Fibroblast of villous mesenchyme (primary cell): ENCODE data around the gene CALU. TPM values are rescaled to one million over a fixed set of nuclear protein-coding genes. Genes with fewer than 3 reads are reported as not detected.

ENCODE experiments used
- DNase-seq: peaks from one replicate; pipeline ENCODE4 v3.0.0-alpha.2; 2010; ENCODE audit warnings: low read depth
- H3K4me3 ChIP-seq: 2 replicates; pipeline ENCODE4 v1.5.1; 2011; ENCODE audit warnings: low read depth, mild to moderate bottlenecking, low read length
- CTCF ChIP-seq: IDR thresholded peaks from 2 replicates; pipeline ENCODE4 v1.5.1; 2012; ENCODE audit warnings: low read depth, mild to moderate bottlenecking, low read length; ENCODE audit not compliant: insufficient read depth
- total RNA-seq: library from RNA; depleted of rRNA; stranded (reverse); fragments of >200 nt; gene quantifications from 2 replicates; pipeline ENCODE4 v1.2.3, GENCODE V29; 2012

CALU gene
- total RNA-seq, 1 donor: 855 TPM

DNA sequence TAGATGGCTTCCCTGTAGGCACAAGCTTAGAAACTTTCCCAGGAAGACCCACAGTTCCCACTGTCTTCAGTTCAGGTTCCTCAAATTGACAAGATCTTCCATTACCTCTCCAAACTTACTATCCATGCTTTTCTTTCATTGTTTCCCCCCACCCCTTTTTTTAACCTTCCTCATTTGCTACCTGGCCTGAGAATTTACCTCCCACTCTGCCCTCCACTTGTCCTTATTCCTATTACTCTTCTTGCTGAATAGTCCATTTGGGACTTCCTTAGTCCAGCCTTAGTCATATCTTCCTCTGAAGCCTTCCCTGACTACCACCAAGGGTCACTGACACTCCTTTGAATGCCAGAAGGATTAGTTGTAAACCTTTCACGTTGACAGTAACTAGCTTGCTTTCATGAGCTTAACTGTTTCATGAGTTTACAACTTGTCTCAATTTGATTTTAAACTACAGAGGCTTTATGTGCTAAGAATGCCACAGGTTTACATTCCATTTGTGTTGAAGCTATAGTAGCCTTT lies 1.2 kb upstream of the CALU start:
- no peak overlapping the region for H3K4me3 ChIP-seq
- peak; percentile 84 for DNase-seq
- no peak for TF ChIP-seq CTCF

DNA sequence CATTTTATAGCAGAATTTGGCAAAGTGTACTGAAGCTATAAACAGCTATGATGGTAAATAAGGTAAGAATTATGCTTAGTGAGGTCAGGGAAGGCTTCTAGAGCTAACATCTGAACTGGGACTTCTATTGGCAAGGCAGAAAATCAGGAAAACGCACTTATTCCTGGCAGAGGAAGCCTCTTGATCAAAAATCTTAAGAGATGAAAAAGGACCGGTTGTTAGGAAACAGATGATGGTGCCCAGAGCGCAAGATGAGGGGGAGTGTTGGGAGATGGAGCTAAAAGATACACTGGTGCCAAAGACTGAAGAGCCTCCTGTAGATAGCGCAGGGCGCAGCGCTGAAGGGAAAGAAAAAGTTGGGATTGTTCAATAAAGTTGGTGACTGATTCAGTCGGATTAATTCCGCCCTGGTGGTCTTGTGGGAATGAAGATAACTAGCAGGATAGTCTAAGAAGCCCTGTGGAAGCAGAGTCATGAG lies 550 bp upstream of the CALU start:
- H3K4me3 ChIP-seq: peak overlapping the region; percentile 80
- no peak for TF ChIP-seq CTCF
- no peak for DNase-seq

- no peak for TF ChIP-seq CTCF
- DNase-seq: no peak
- H3K4me3 ChIP-seq: peak overlapping the region; percentile 80
Observed at GRCh38 chr7:128739990-128740682, 977 bp downstream of the CALU start.

- peak; percentile 24 for DNase-seq
- peak overlapping the region; percentile 80 for H3K4me3 ChIP-seq
- no peak for TF ChIP-seq CTCF
Observed at GRCh38 chr7:128740996-128741395, 1.8 kb downstream of the CALU start.

- H3K4me3 ChIP-seq: peak overlapping the region; percentile 80
- DNase-seq: no peak
- no peak for TF ChIP-seq CTCF
Observed at GRCh38 chr7:128741491-128741890, 2.3 kb downstream of the CALU start.

- peak overlapping the region; percentile 80 for H3K4me3 ChIP-seq
- TF ChIP-seq CTCF: no peak
- peak; percentile 79 for DNase-seq
Observed at GRCh38 chr7:128742206-128742605, 3.0 kb downstream of the CALU start.
